ENCODE results near the gene TRIM8.

TRIM8 gene

DNA sequence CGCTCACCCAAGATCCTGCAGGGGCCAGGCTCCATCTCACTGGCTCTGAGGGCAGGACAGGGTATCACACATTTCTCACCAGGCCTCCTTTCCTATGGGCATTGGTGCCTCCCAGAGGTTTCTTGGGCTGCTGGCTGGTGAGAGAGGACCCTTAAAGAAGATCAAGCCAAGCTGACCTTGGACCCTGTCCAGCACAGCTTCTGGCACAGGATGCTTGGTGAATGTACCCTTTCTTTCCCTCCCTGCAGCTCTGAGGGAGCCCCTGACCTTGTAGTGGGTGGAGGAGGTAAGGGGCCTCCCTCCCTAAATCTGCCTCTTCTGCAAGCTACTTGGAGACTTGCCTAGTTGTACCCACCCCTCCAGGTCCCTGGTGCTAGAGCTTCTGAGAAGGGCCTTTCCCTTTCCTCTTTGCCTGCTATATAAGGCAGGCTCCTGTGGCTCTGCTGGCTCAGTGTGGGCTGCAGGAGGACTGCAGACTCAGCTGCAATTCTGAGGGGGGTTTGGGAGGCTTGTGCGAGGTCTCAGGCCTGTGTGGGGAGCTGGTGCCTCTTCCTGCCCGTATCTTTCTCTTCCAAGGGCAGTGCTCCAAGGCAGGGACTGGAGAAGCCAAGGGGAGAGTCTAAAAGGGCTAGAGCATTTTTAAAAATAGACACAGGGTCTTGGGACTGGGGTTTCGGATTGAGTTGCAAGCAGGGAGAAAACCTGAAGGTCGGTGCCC lies 11.7 kb upstream of the TRIM8 start:
- DNase-seq (ENCODE audit: low read depth, low spot score), result no peak

DNA sequence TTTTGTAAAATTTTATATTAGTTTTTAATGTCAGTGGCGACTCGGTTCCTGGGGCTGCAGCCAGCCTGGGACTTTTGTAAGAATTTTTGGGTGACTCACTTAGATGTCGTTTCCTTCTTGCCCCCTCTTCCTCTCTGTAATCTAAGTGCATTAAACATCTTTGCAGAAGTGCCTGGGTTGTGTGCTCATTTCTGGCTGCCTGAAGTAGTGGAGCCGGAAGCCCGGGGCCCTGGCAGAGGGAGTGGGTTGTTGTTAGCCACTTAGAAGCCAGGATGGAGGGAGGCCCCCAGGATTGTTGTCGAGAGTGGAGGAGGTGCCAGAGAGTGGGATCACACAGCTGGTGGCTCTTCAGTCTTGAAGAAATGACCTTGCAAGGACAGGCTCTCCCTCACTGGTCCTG lies 11.0 kb upstream of the TRIM8 start:
- no peak for DNase-seq (ENCODE audit: low read depth, low spot score)

DNA sequence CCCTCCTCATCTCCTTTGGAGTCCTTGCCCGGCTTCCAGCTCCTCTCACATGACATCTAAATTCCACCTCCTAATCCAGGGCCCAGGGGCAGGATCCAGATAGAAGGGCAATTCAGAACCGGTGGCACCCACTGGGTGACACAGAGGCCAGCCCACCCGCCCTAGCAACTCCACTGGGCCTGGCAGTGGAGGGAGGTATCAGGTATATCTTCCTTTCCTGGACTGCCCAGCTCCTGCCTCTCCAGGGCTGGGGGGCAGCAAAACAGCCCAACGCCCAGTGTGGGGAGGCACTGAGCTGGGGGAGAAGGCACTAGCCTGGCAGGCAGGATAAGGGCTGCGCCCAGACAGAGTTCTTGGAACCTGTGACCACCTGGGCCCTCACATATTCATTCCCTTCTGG lies 10.4 kb upstream of the TRIM8 start:
- no peak for DNase-seq (ENCODE audit: low read depth, low spot score)

- DNase-seq (ENCODE audit: low read depth, low spot score), result no peak
These were observed 9.6 kb upstream of the TRIM8 start for GRCh38 chr10:102634686-102635085.

GRCh38 chr10:102635377-102635776 lies 8.9 kb upstream of the TRIM8 start:
- DNase-seq (ENCODE audit: low read depth, low spot score), result no peak

- no peak for DNase-seq (ENCODE audit: low read depth, low spot score)
These were observed 4.7 kb upstream of the TRIM8 start for GRCh38 chr10:102639537-102639936.

DNA sequence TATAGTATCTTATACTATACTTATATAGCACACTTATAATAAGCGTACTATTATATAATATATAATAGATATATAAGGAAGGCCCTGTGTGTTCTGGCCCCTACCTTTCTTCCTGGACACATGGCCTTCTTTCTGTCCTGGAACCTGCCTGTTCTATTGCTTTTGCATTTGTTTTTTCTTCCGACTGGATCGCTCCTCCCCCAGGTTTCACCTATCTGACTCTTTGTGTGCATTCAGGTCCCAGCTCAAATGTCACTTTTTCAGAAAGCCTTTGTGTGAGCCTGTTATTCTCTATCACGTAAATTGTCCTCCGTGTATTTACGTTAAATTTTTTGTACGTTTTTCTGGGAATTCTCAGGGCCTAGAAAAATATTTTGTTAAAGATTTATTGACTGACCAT lies 2.9 kb upstream of the TRIM8 start:
- no peak for DNase-seq (ENCODE audit: low read depth, low spot score)

DNA sequence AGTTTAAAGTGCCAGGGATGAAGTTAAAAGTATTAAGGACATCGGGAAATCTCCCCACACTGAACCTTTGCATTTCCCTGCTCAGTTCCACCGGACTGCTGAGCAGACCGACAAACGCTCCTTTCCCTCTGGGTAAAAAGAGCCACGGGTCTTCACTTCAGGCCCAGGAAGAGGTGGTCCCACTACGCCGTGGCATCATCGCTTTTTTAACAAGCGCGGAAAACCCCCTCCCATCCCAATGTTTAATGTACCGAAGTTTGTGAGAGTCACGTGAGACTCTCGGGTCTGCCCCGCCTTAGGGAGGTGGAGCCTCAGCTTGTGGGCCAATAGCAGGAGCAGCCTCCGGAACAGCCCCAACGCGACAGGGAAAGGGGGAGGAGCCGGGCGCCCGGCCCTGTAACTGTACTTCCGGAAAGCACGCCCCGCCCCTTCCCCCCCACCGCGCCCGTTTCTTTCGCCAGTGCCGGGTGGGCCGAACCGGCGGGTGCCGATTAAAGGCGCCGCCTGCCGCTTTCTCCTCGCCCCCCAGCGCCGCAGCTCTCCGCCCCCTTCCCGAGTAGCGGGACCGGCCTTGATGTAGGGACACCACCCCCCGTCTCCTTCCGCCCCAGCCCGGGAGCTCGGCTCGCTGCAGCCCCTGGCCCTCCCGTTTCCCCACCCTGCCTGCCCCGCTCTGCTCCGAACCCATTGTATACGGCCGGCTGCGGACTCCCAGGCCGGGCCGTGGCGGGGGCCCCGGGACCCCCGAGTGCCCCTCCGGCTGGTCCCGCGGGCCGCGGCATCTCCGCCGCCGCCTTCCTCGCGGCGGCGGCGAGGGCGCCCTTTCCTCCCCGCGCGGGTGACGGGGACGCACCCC lies 2.2 kb upstream of the TRIM8 start:
- peak; percentile 98 for DNase-seq (ENCODE audit: low read depth, low spot score)

DNA sequence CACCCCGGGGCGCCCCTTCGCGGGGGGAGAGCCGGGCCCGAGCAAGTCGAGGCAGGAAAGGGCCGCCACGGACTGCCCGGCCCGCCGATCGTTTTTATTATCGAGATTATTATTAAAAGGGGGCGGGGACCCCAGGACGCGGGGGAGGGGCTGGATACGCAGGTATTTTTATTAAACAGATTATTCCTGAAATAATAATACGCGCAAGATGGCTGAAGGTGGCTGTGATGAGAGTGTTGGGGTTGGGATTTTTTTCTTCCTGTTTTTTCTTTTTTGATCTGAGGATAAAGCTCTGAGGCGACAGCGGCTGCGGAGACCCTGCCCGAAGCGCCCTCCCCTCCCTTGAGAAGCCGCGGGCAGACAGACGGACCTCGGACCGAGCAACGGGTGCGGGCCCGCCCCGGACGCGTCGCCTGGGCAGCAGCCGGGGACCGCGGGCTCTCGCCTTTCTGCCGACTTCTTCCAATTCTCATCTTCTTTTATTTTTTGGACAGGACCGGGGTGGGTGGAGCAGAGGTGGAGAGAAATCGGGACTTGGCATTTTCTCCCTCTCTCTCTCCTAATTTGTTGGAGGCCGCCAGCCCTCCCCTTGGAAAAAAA lies 1.4 kb upstream of the TRIM8 start:
- DNase-seq (ENCODE audit: low read depth, low spot score), result no peak

DNA sequence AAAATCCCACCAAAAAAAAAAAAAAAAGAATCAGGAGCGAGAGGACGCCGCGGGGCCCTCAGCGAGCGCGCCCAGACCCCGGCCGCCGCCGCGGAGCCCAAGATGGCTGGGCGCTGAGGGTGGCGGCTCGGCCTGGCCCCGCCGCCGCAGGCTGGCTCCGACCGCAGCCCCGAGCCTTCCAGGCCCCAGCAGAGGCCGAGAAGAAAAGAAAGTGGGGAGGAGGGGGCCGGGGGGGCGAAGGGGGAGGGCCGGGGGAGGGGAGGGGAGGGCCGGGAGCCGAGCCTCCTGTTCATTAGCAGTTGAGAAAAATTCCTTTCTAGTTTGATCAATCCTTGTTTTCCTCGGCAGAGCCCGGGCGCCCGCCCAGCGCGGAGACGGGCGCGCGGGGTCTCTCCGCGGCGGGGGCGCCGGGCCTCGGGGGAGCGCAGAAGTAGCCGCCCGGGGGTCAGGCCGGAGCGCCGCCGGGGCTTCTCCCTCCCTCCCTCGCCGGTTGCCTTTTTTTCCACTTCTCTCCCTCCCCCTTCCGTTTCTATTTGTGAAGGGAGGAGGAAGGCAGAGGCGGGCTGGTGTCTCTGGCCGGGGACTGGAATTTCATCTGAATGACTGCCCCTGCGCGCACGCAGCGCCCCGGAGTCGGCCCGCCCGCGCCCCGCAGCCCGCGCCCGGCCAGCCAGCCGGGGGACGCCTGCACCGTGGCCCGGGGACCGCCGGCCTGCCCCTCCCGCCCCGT lies 778 bp upstream of the TRIM8 start:
- DNase-seq (ENCODE audit: low read depth, low spot score), result no peak

DNA sequence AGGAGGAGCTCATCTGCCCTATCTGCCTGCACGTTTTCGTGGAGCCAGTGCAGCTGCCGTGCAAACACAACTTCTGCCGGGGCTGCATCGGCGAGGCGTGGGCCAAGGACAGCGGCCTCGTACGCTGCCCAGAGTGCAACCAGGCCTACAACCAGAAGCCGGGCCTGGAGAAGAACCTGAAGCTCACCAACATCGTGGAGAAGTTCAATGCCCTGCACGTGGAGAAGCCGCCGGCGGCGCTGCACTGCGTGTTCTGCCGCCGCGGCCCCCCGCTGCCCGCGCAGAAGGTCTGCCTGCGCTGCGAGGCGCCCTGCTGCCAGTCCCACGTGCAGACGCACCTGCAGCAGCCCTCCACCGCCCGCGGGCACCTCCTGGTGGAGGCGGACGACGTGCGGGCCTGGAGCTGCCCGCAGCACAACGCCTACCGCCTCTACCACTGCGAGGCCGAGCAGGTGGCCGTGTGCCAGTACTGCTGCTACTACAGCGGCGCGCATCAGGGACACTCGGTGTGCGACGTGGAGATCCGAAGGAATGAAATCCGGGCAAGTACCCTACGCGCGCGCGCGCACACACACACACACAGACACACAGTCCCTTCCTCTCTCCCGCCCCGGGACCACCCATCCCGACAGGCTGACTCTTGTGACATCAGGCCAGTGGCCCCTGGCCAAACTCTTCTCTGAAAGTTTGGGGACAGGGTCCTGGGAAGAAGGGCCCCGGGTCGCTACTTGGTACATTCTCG lies 538 bp downstream of the TRIM8 start:
- DNase-seq (ENCODE audit: low read depth, low spot score), result no peak

DNA sequence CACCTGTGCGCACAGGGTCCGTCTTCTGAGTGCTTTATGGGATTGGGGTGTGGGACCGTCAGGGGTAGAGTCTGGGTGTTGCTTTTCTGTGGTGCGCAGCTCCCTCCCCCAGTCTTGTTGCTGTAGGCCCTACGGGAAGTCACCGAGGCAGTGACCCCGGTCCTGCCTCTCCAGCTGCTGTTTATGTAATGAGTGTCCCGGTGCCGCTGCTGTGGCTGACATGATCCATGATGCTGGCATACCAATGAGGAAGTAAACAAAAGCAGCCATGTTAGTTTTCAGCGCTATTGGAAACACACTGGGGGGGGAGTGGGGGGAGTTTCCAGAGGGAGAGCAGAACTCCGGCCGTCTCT lies 1.1 kb downstream of the TRIM8 start:
- no peak for DNase-seq (ENCODE audit: low read depth, low spot score)

DNA sequence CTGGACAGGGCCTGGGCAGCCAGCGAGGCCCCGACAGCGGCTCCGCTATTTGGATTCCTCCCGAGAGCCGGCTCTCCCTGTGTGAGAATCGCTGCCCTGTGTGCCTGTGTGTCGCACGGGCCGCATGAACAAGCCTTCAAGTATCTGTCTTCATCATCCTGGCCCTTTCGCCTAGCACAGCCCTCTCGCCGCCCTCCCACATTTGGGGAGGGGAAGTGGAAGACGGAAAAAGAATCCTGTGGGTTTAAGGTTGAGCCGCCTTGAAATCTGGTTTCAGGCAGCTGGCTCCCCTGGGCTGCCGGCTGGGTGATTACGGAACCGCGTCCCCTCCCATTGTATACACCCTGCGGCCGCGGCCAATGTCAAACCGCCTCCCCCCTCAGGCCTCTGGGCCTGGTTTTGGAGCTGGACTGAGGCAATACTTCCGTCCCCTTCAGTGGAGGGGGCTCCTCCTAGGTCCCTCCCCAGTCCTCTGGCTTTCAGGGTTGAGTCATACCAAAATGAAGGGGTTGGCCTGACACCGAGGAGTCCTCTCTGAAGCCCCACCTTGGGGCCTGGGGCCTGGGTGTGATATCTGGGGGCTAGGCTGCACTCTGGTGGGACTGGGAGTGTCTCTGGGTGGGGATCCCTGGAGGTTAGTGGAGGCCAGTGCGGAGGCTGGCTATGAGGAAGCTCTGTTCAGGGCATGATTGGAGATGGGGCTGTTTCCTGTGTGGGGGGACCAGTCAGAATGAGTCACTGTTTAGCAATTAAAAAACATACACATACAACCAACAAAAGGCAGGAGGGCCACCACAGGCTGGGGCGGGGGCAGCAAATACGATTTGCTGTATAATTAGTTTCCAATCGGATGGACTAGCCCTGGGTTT lies 1.7 kb downstream of the TRIM8 start:
- no peak for DNase-seq (ENCODE audit: low read depth, low spot score)

- DNase-seq (ENCODE audit: low read depth, low spot score), result no peak
These were observed 2.5 kb downstream of the TRIM8 start for GRCh38 chr10:102646610-102647442.

DNA sequence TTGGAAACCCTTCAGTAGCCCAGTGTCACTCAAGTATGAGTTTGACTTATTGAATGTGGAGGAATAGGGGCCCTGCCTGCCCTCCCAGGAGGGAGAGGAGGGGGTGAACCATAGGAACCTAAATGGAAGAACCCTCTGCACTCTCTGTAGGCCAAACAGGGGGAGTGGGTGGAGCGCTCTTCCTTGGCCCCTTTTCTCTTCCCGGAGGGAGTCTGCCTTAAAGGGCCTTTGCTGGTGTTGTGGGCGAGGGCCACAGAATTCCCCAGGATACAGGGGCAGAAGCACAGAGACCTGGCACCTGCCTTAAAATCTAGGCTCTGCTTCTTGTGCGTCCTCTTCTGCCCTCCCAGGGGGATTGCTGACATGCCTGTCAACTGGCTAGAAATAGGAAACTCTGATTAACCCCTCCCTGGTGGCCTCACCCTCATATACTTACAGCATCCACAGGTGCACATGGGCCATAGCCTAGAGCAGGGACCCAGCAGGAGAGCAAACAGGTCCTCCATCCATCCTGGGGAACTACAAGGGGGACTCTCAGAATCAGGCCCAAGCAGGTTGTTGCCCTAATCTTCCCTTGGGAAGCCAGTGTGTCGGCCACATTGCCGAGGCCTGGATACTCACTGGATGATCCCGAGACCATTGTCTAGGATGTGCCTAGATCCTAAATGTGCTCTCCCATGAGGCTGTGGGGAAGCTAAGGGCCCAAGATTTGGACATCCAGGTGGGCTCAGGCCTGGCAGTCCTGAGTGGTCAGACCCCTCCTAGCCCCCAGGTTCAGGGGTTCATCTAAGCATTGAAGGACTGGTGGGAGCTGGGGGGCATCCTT lies 3.4 kb downstream of the TRIM8 start:
- DNase-seq (ENCODE audit: low read depth, low spot score), result no peak

DNA sequence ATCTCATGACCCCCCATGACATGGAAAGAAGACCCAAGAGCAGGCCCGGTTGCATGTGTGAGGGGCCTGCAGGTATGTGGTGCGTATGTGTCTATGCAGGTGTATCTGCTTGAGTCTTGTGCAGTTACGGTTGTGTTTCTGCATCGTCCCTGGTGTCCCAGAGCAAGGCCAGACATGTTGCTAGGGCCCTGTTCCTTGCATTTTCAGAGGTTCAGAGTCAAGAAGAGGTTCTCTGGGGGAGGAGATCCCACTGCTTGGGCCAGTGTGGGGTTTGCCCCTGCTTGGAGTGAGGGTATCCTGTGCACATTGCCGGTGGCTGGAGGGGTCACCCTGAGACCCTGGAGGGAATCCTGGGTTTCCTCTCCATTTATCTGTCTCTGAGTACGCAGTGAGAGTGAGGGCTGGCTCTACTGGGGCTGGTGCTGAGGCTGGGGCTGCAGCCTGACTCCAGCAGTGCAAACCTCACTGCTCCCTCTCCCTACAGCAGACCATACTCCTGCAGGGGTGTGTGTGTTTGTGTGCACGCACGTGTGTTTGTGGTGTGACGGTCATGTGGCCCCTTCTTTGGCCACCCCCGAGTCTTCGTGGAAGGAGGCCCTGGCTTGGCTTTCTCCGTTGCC lies 4.1 kb downstream of the TRIM8 start:
- DNase-seq (ENCODE audit: low read depth, low spot score), result no peak

- no peak for DNase-seq (ENCODE audit: low read depth, low spot score)
These were observed 4.9 kb downstream of the TRIM8 start for GRCh38 chr10:102648889-102649796.

All from activated naive CD8-positive, alpha-beta T cell treated with anti-CD3 and anti-CD28 coated beads, Interleukin-2, amount 50 U/mL, for 16 hours (primary cell).